HEK293 (cell line): ENCODE results near the gene EXOSC5.

ENCODE experiments used
- CTCF ChIA-PET: fragments of 350-600 bp; formaldehyde crosslinking; extraction: SDS; loops from one replicate; lab custom pipeline; 2021; ENCODE audit warnings: antibody characterized with exemption; lab: Yijun Ruan, JAX
- POLR2A ChIA-PET: fragments of 300-600 bp; formaldehyde crosslinking; extraction: SDS; loops from one replicate; lab custom pipeline; 2020; ENCODE audit warnings: antibody characterized with exemption, inconsistent platforms; lab: Yijun Ruan, JAX
- H3K27ac ChIP-seq: fragments of 200-500 bp; sonication (Bioruptor generic); 2 replicates; pipeline ENCODE4 v1.5.1; 2014; ENCODE audit warnings: low read depth, low read length, control low read depth, inconsistent platforms; ENCODE audit errors: extremely low read depth
- H3K36me3 ChIP-seq, 2 experiments: fragments of 200-500 bp in 1 of 2; sonication (Bioruptor generic) in 1 of 2; 1 replicate in 1 of 2; 2 replicates in 1 of 2; pipeline ENCODE4 v1.5.1; 2014 to 2017; ENCODE audit warnings: inconsistent platforms in 2 of 2, low read length in 2 of 2; ENCODE audit not compliant: control insufficient read depth in 2 of 2, insufficient read depth in 1 of 2
- H3K4me1 ChIP-seq: fragments of 200-500 bp; sonication (Bioruptor generic); 2 replicates; pipeline ENCODE4 v1.5.1; 2014; ENCODE audit warnings: mild to moderate bottlenecking, low read length, inconsistent platforms; ENCODE audit not compliant: control insufficient read depth, insufficient read depth
- H3K4me3 ChIP-seq: 2 replicates; pipeline ENCODE4 v1.5.1; 2011; ENCODE audit warnings: low read depth, mild to moderate bottlenecking, control low read depth, low read length, moderate library complexity
- H3K9me3 ChIP-seq: fragments of 200-500 bp; sonication (Bioruptor generic); 2 replicates; pipeline ENCODE4 v1.5.1; 2014; ENCODE audit warnings: low read depth, low read length, inconsistent platforms; ENCODE audit not compliant: control insufficient read depth, insufficient read depth
- FEZF1 ChIP-seq: fragments of 450-650 bp; formaldehyde crosslinking; IDR thresholded peaks from 2 replicates; pipeline ENCODE4 v1.5.1; 2016; ENCODE audit warnings: missing biosample characterization, missing genetic modification characterization
- IKZF3 ChIP-seq: fragments of 450-650 bp; IDR thresholded peaks from 2 replicates; pipeline ENCODE4 v1.5.0; 2018; ENCODE audit warnings: missing biosample characterization, mild to moderate bottlenecking, missing genetic modification characterization, moderate library complexity
- KLF1 ChIP-seq: fragments of 450-650 bp; formaldehyde crosslinking; IDR thresholded peaks from 2 replicates; pipeline ENCODE4 v1.5.1; 2016; ENCODE audit warnings: missing biosample characterization, missing genetic modification characterization
- KLF9 ChIP-seq: fragments of 450-650 bp; formaldehyde crosslinking; IDR thresholded peaks from 2 replicates; pipeline ENCODE4 v1.5.1; 2016; ENCODE audit warnings: missing biosample characterization, missing genetic modification characterization, low read depth
- REPIN1 ChIP-seq: fragments of 450-650 bp; formaldehyde crosslinking; IDR thresholded peaks from 2 replicates; pipeline ENCODE4 v1.5.1; 2017; ENCODE audit warnings: missing biosample characterization, missing genetic modification characterization, low read depth
- SP2 ChIP-seq: fragments of 450-650 bp; formaldehyde crosslinking; IDR thresholded peaks from 2 replicates; pipeline ENCODE4 v1.5.1; 2016; ENCODE audit warnings: missing biosample characterization, missing genetic modification characterization
- TCF7L2 ChIP-seq: IDR thresholded peaks from 2 replicates; pipeline ENCODE4 v1.6.1; 2011; ENCODE audit warnings: low read depth, mild to moderate bottlenecking, inconsistent platforms, low read length, moderate library complexity, borderline replicate concordance
- WT1 ChIP-seq: fragments of 450-650 bp; formaldehyde crosslinking; IDR thresholded peaks from 2 replicates; pipeline ENCODE4 v1.5.1; 2016; ENCODE audit warnings: missing biosample characterization, missing genetic modification characterization
- ZBTB17 ChIP-seq: fragments of 450-650 bp; formaldehyde crosslinking; IDR thresholded peaks from 2 replicates; pipeline ENCODE4 v1.5.1; 2016; ENCODE audit warnings: missing biosample characterization, missing genetic modification characterization
- ZBTB20 ChIP-seq: fragments of 450-650 bp; formaldehyde crosslinking; IDR thresholded peaks from 2 replicates; pipeline ENCODE4 v1.5.1; 2016; ENCODE audit warnings: missing biosample characterization, missing genetic modification characterization
- ZBTB48 ChIP-seq: fragments of 450-650 bp; formaldehyde crosslinking; IDR thresholded peaks from 2 replicates; pipeline ENCODE4 v1.5.1; 2016; ENCODE audit warnings: missing biosample characterization, missing genetic modification characterization
- ZNF24 ChIP-seq: fragments of 450-650 bp; formaldehyde crosslinking; IDR thresholded peaks from 2 replicates; pipeline ENCODE4 v1.5.1; 2016; ENCODE audit warnings: missing biosample characterization, missing genetic modification characterization
- ZNF335 ChIP-seq: fragments of 450-650 bp; formaldehyde crosslinking; conservative IDR thresholded peaks from 2 replicates; pipeline ENCODE4 v1.5.1; 2016; ENCODE audit warnings: missing biosample characterization, missing genetic modification characterization
- ZNF610 ChIP-seq: fragments of 450-650 bp; formaldehyde crosslinking; IDR thresholded peaks from 2 replicates; pipeline ENCODE4 v1.5.1; 2016; ENCODE audit warnings: missing biosample characterization, missing genetic modification characterization, borderline replicate concordance
- ZNF629 ChIP-seq: fragments of 450-650 bp; formaldehyde crosslinking; IDR thresholded peaks from 2 replicates; pipeline ENCODE4 v1.5.1; 2017; ENCODE audit warnings: missing biosample characterization, missing genetic modification characterization
- ZXDB ChIP-seq: fragments of 450-650 bp; formaldehyde crosslinking; IDR thresholded peaks from 2 replicates; pipeline ENCODE4 v1.5.1; 2016; ENCODE audit warnings: missing biosample characterization, missing genetic modification characterization
- TF ChIP-seq, protein P1 (sequence below): fragments of 450-650 bp; formaldehyde crosslinking; IDR thresholded peaks from 2 replicates; pipeline ENCODE4 v1.5.1; 2017; ENCODE audit warnings: missing biosample characterization, missing genetic modification characterization
- TF ChIP-seq, protein P2 (sequence below): fragments of 450-650 bp; formaldehyde crosslinking; IDR thresholded peaks from 2 replicates; pipeline ENCODE4; 2016; ENCODE audit warnings: missing biosample characterization, missing genetic modification characterization
- TF ChIP-seq, protein P3 (sequence below): fragments of 450-650 bp; formaldehyde crosslinking; optimal IDR thresholded peaks from 2 replicates; pipeline ENCODE3; 2016; ENCODE audit warnings: missing biosample characterization, mild to moderate bottlenecking, missing genetic modification characterization
- TF ChIP-seq, protein P4 (sequence below): fragments of 450-650 bp; formaldehyde crosslinking; IDR thresholded peaks from 2 replicates; pipeline ENCODE4 v1.5.1; 2016; ENCODE audit warnings: missing biosample characterization, missing genetic modification characterization
- TF ChIP-seq, protein P5 (sequence below): fragments of 450-650 bp; formaldehyde crosslinking; IDR thresholded peaks from 2 replicates; pipeline ENCODE4 v1.5.1; 2016; ENCODE audit warnings: missing biosample characterization, missing genetic modification characterization
- TF ChIP-seq, protein P6 (sequence below): fragments of 450-650 bp; formaldehyde crosslinking; IDR thresholded peaks from 2 replicates; pipeline ENCODE4 v1.5.1; 2016; ENCODE audit warnings: missing biosample characterization, missing genetic modification characterization

The EXOSC5 gene

DNA sequence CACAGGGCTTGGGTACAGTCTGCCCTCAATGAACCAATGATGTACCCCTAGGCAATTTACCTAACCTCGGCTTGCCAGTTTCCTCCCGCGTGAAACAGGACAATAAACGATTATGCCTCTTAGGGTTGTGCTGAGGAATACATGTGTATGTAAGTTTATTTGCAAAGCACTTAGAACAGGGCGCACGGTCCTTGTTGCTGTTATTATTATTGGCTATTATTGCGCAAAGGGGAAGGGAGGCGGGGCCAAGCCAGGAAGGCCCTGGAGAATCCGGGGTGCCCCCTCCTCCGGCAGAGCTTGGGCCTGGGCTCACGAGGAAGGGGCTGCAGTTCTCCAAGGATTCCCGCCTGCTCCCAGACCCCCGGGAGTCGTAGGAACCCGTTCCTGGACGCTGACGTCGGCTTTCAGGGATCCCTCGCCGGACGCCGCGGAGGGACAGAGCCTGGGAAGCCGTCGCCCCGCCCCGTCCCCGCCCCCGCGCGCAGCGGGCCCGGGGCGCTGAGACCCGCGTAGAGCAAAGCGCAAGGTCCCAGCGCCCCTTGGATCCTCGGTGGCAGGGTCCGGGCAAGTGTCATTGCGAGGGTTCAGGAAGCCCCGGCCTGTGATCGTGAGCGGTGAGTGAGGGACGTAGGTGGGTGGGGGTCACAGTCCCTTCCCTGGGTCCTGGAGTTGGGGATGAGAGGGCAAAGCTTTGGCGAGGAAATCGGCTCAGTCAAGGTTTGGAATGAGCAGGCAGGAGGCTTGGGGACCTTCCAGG lies 20.7 kb downstream of the EXOSC5 start, which contains the start of gene TMEM91:
Gene TMEM91, plus strand, starts transcription at position 293 of the 757 bp plus-strand sequence. CDS start 1,777 bp downstream, outside the sequence.
- POLR2A ChIA-PET = interaction anchor here (1.3 to 6.2 kb wide), 2 partner anchors 12 to 24 kb away, joined by 3 to 64 read pairs; partner anchors contain the start of gene B9D2
- Histone ChIP-seq H3K36me3 (no peaks in the 10 kb centered on the region; a peak in 1 of 3 replicates), H3K4me1 (peaks cover 20% of the 10 kb centered on the region), H3K27ac (peak within 1 kb of the TSS; percentile 21; the same call in 1 of the 2 replicates), H3K9me3 (no peaks in the 10 kb centered on the region), H3K4me3 (peak within 1 kb of the TSS; percentile 34)
- CTCF ChIA-PET = interaction anchor here (0.6 to 1.9 kb wide), 2 partner anchors 11 to 12 kb away, joined by 3 to 5 read pairs; partner anchors contain the start of gene B9D2
- TF ChIP-seq ZBTB17 (peak; percentile 62), ZNF610 (tag by site-specific recombination) (no peak), ZXDB (tag by site-specific recombination) (peak; percentile 28; the same call in 1 of the 2 replicates), ZBTB20 (peak; percentile 72), IKZF3 (tag by site-specific recombination) (peak; percentile 80), WT1 (0 out of 2 replicates have a peak, but pooled peaks have one; percentile 29), ZNF629 (tag by site-specific recombination) (0 out of 2 replicates have a peak, but pooled peaks have one; percentile 11), KLF9 (peak; percentile 81), FEZF1 (tag by site-specific recombination) (peak; percentile 25; the same call in 1 of the 2 replicates), ZBTB48 (tag by site-specific recombination) (no peak; the same call in none of the 2 replicates), TCF7L2 (no peak), KLF1 (tag by site-specific recombination) (peak; percentile 17; the same call in 1 of the 2 replicates), REPIN1 (tag by site-specific recombination) (peak; percentile 98), ZNF24 (tag by site-specific recombination) (peak; percentile 26; the same call in 1 of the 2 replicates), ZNF335 (tag by site-specific recombination) (0 out of 2 replicates have a peak, but pooled peaks have one; percentile 51), SP2 (tag by site-specific recombination) (peak; percentile 36; the same call in 1 of the 2 replicates)
- TF ChIP-seq, protein P1, sequence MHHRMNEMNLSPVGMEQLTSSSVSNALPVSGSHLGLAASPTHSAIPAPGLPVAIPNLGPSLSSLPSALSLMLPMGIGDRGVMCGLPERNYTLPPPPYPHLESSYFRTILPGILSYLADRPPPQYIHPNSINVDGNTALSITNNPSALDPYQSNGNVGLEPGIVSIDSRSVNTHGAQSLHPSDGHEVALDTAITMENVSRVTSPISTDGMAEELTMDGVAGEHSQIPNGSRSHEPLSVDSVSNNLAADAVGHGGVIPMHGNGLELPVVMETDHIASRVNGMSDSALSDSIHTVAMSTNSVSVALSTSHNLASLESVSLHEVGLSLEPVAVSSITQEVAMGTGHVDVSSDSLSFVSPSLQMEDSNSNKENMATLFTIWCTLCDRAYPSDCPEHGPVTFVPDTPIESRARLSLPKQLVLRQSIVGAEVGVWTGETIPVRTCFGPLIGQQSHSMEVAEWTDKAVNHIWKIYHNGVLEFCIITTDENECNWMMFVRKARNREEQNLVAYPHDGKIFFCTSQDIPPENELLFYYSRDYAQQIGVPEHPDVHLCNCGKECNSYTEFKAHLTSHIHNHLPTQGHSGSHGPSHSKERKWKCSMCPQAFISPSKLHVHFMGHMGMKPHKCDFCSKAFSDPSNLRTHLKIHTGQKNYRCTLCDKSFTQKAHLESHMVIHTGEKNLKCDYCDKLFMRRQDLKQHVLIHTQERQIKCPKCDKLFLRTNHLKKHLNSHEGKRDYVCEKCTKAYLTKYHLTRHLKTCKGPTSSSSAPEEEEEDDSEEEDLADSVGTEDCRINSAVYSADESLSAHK = no peak
- TF ChIP-seq, protein P2, sequence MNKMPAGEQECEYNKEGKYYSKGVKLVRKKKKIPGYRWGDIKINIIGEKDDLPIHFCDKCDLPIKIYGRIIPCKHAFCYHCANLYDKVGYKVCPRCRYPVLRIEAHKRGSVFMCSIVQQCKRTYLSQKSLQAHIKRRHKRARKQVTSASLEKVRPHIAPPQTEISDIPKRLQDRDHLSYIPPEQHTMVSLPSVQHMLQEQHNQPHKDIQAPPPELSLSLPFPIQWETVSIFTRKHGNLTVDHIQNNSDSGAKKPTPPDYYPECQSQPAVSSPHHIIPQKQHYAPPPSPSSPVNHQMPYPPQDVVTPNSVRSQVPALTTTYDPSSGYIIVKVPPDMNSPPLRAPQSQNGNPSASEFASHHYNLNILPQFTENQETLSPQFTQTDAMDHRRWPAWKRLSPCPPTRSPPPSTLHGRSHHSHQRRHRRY (tag by site-specific recombination) = 0 out of 2 replicates have a peak, but pooled peaks have one; percentile 57
- TF ChIP-seq, protein P3, sequence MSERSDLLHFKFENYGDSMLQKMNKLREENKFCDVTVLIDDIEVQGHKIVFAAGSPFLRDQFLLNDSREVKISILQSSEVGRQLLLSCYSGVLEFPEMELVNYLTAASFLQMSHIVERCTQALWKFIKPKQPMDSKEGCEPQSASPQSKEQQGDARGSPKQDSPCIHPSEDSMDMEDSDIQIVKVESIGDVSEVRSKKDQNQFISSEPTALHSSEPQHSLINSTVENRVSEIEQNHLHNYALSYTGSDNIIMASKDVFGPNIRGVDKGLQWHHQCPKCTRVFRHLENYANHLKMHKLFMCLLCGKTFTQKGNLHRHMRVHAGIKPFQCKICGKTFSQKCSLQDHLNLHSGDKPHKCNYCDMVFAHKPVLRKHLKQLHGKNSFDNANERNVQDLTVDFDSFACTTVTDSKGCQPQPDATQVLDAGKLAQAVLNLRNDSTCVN (tag by site-specific recombination) = peak; percentile 35
- TF ChIP-seq, protein P4, sequence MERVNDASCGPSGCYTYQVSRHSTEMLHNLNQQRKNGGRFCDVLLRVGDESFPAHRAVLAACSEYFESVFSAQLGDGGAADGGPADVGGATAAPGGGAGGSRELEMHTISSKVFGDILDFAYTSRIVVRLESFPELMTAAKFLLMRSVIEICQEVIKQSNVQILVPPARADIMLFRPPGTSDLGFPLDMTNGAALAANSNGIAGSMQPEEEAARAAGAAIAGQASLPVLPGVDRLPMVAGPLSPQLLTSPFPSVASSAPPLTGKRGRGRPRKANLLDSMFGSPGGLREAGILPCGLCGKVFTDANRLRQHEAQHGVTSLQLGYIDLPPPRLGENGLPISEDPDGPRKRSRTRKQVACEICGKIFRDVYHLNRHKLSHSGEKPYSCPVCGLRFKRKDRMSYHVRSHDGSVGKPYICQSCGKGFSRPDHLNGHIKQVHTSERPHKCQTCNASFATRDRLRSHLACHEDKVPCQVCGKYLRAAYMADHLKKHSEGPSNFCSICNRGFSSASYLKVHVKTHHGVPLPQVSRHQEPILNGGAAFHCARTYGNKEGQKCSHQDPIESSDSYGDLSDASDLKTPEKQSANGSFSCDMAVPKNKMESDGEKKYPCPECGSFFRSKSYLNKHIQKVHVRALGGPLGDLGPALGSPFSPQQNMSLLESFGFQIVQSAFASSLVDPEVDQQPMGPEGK (tag by site-specific recombination) = peak; percentile 63; the same call in 1 of the 2 replicates
- TF ChIP-seq, protein P5, sequence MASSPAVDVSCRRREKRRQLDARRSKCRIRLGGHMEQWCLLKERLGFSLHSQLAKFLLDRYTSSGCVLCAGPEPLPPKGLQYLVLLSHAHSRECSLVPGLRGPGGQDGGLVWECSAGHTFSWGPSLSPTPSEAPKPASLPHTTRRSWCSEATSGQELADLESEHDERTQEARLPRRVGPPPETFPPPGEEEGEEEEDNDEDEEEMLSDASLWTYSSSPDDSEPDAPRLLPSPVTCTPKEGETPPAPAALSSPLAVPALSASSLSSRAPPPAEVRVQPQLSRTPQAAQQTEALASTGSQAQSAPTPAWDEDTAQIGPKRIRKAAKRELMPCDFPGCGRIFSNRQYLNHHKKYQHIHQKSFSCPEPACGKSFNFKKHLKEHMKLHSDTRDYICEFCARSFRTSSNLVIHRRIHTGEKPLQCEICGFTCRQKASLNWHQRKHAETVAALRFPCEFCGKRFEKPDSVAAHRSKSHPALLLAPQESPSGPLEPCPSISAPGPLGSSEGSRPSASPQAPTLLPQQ (tag by site-specific recombination) = peak; percentile 46; the same call in 1 of the 2 replicates
- TF ChIP-seq, protein P6, sequence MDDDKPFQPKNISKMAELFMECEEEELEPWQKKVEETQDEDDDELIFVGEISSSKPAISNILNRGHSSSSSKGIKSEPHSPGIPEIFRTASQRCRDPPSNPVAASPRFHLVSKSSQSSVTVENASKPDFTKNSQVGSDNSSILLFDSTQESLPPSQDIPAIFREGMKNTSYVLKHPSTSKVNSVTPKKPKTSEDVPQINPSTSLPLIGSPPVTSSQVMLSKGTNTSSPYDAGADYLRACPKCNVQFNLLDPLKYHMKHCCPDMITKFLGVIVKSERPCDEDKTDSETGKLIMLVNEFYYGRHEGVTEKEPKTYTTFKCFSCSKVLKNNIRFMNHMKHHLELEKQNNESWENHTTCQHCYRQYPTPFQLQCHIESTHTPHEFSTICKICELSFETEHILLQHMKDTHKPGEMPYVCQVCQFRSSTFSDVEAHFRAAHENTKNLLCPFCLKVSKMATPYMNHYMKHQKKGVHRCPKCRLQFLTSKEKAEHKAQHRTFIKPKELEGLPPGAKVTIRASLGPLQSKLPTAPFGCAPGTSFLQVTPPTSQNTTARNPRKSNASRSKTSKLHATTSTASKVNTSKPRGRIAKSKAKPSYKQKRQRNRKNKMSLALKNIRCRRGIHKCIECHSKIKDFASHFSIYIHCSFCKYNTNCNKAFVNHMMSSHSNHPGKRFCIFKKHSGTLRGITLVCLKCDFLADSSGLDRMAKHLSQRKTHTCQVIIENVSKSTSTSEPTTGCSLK = no peak
